GM04503 (cell line): ENCODE data around the gene CRTC1.

Experiments used
- DNase-seq: peaks from one replicate; pipeline ENCODE4 v3.0.0-alpha.2; 2012; ENCODE audit warnings: low read depth

Gene CRTC1

GRCh38 chr19:18651733-18652132, 31.7 kb upstream of the CRTC1 start:
- DNase-seq, result no peak

GRCh38 chr19:18653853-18654252, 29.6 kb upstream of the CRTC1 start:
- no peak for DNase-seq

- no peak for DNase-seq
These were observed 29.0 kb upstream of the CRTC1 start for GRCh38 chr19:18654469-18654868.

GRCh38 chr19:18655173-18655844, 28.2 kb upstream of the CRTC1 start:
- no peak for DNase-seq

GRCh38 chr19:18656337-18657086, 27.0 kb upstream of the CRTC1 start:
- DNase-seq, result no peak

GRCh38 chr19:18657590-18658365, 25.7 kb upstream of the CRTC1 start:
- DNase-seq, result no peak

GRCh38 chr19:18658366-18658855, 25.1 kb upstream of the CRTC1 start:
- no peak for DNase-seq

- DNase-seq, result no peak
These were observed 24.0 kb upstream of the CRTC1 start for GRCh38 chr19:18659281-18660050.

GRCh38 chr19:18660051-18660910, 23.2 kb upstream of the CRTC1 start:
- no peak for DNase-seq

GRCh38 chr19:18660939-18661670, 22.4 kb upstream of the CRTC1 start:
- DNase-seq, result no peak

- DNase-seq, result no peak
These were observed 20.3 kb upstream of the CRTC1 start for GRCh38 chr19:18662972-18663732.

GRCh38 chr19:18663940-18664530, 19.4 kb upstream of the CRTC1 start:
- no peak for DNase-seq

GRCh38 chr19:18665771-18666202, 17.7 kb upstream of the CRTC1 start:
- no peak for DNase-seq

- no peak for DNase-seq
These were observed 17.2 kb upstream of the CRTC1 start for GRCh38 chr19:18666317-18666716.

- no peak for DNase-seq
These were observed 16.7 kb upstream of the CRTC1 start for GRCh38 chr19:18666784-18667183.

GRCh38 chr19:18667531-18668251, 15.8 kb upstream of the CRTC1 start:
- DNase-seq, result no peak

GRCh38 chr19:18668252-18668631, 15.2 kb upstream of the CRTC1 start:
- no peak for DNase-seq

GRCh38 chr19:18668744-18669523, 14.5 kb upstream of the CRTC1 start:
- no peak for DNase-seq
